ENCODE data around the gene DDB1. TPM values are rescaled to one million over a fixed set of nuclear protein-coding genes. Genes with fewer than 3 reads are reported as not detected.

DDB1 gene
- total RNA-seq, 2 experiments from 2014 or later = 222 to 223 TPM

GRCh38 chr11:61307354-61307753 lies 25.6 kb downstream of the DDB1 start:
- Mint-ChIP-seq H3K27ac (no peak overlapping the region), H3K4me3 (no peak overlapping the region), H3K36me3 (peaks cover 32% of the 10 kb centered on the region), H3K27me3 (no peaks in the 10 kb centered on the region), H3K9me3 (no peaks in the 10 kb centered on the region), H3K4me1 (ENCODE audit: low read depth) (no peaks in the 10 kb centered on the region)
- no peak for DNase-seq
- ChIA-PET POLR2A (no interaction called here), CTCF (interaction anchor here (2.2 kb wide), 1 partner anchor 78 kb away, joined by 9 read pairs; no protein-coding TSS in a partner anchor)
- intact Hi-C loops (cut with micrococcal nuclease) = no loop called here

DNA sequence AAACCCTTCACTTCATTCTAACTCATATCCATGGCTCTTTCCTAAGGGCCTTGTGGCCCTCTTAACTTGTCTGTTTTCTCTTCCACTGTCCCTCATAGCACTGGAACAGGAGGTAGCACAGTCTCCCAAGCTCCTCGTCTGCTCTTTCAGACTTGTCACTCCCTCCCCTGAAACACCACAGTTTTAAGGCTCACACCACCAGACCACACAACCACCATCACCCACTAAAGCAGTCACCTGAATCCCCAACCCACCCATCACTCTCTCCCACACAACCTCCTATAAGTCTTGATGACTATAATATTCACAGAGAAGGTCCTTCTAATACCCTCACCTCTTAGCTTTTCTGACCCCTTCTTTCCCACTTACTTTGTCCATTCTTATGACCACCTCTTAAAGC lies 26.7 kb downstream of the DDB1 start:
- no peaks in the 10 kb centered on the region for H3K27me3 Mint-ChIP-seq
- ChIA-PET CTCF (interaction anchor here (1.2 kb wide), 1 partner anchor 12 kb away, joined by 3 read pairs; the partner anchor contains the start of gene VWCE), POLR2A (no interaction called here)
- peaks cover 32% of the 10 kb centered on the region for H3K36me3 Mint-ChIP-seq
- no peaks in the 10 kb centered on the region for H3K9me3 Mint-ChIP-seq
- H3K4me3 Mint-ChIP-seq = no peak overlapping the region
- H3K4me1 Mint-ChIP-seq (ENCODE audit: low read depth) = no peaks in the 10 kb centered on the region
- intact Hi-C loops (cut with micrococcal nuclease) = no loop called here
- H3K27ac Mint-ChIP-seq = no peak overlapping the region
- no peak for DNase-seq

- Mint-ChIP-seq H3K4me1 (ENCODE audit: low read depth) (no peaks in the 10 kb centered on the region), H3K9me3 (no peaks in the 10 kb centered on the region), H3K4me3 (no peak overlapping the region), H3K36me3 (peaks cover 38% of the 10 kb centered on the region), H3K27me3 (no peaks in the 10 kb centered on the region), H3K27ac (no peak overlapping the region)
- intact Hi-C loops (cut with micrococcal nuclease) = no loop called here
- no peak for DNase-seq
- ChIA-PET CTCF (no interaction called here), POLR2A (interaction anchor here (0.6 kb wide), 1 partner anchor 382 kb away, joined by 3 read pairs; no protein-coding TSS in a partner anchor)
Measured at GRCh38 chr11:61305417-61305816, 27.5 kb downstream of the DDB1 start.

- no peak for DNase-seq
- no peaks in the 10 kb centered on the region for H3K9me3 Mint-ChIP-seq
- ChIA-PET POLR2A (no interaction called here), CTCF (interaction anchor here (1.4 kb wide), 1 partner anchor 9 kb away, joined by 3 read pairs; the partner anchor contains the start of gene VWCE)
- peaks cover 8% of the 10 kb centered on the region for H3K4me1 Mint-ChIP-seq (ENCODE audit: low read depth)
- H3K27me3 Mint-ChIP-seq = no peaks in the 10 kb centered on the region
- no peak overlapping the region for H3K4me3 Mint-ChIP-seq
- H3K27ac Mint-ChIP-seq = no peak overlapping the region
- intact Hi-C loops (cut with micrococcal nuclease) = no loop called here
- peaks cover 34% of the 10 kb centered on the region for H3K36me3 Mint-ChIP-seq
Measured at GRCh38 chr11:61303725-61304124, 29.2 kb downstream of the DDB1 start.

GRCh38 chr11:61302550-61302949 lies 30.4 kb downstream of the DDB1 start:
- intact Hi-C loops (cut with micrococcal nuclease) = no loop called here
- ChIA-PET CTCF (no interaction called here), POLR2A (no interaction called here)
- H3K27me3 Mint-ChIP-seq = no peaks in the 10 kb centered on the region
- no peaks in the 10 kb centered on the region for H3K9me3 Mint-ChIP-seq
- H3K4me1 Mint-ChIP-seq (ENCODE audit: low read depth) = peaks cover 17% of the 10 kb centered on the region
- H3K36me3 Mint-ChIP-seq = peaks cover 41% of the 10 kb centered on the region
- no peak overlapping the region for H3K4me3 Mint-ChIP-seq
- DNase-seq = no peak
- no peak overlapping the region for H3K27ac Mint-ChIP-seq

DNA sequence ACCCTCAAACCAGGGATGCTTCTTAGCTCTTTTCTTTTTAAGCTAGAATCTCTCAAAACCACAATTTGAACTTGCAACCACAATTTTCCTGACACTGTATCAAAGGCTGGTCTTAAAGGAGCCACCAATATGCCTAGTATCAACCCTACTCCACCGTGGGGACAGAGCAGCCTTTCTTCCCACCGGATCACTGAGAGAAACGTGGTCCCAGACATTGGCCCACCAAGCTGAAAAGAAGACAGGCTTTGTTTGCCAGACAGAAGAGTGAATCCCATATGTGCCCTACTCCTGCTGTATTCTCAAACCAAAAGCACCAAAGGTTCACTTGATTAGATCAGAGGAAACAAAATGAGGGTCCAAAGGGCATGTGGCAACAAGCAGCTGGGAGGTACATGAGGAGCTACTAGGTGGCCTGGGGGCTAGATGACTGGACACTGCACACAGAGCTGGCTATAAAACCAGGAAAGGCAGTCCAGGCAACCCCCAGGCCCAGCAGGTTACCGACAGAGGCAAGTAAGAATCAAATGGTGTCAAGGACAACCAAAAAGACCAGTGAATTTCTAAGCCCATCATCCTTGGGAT lies 34.2 kb downstream of the DDB1 start:
- Mint-ChIP-seq H3K9me3 (no peaks in the 10 kb centered on the region), H3K4me1 (ENCODE audit: low read depth) (peaks cover 27% of the 10 kb centered on the region), H3K27ac (no peak overlapping the region), H3K27me3 (peaks cover 7% of the 10 kb centered on the region), H3K36me3 (peaks cover 38% of the 10 kb centered on the region), H3K4me3 (no peak overlapping the region)
- POLR2A ChIA-PET = no interaction called here
- intact Hi-C loops (cut with micrococcal nuclease) = no loop called here
- CTCF ChIA-PET = interaction anchor here (1.1 to 1.9 kb wide), 3 partner anchors 14 to 87 kb away, joined by 3 to 5 read pairs (median 3); no protein-coding TSS in a partner anchor
- no peak for DNase-seq

DNA sequence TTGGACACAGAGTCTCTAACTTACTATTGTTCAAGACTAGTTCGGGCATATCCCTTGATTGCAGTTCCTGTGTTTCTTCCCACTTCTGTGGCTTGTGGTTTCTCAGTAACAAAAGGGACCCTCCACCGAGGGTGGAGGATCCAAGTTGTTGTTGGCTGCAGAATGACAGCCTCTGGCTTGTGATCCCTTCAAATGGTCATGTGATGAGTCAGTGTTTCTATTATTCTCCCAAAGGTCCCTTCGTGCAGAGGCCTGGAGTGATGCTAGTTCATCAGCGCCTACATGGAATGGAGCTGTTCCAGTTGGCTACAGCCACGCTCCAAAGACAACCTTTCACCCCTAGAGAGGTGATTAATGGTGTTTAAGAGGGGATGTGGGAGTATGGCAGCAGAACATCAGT lies 35.2 kb downstream of the DDB1 start:
- POLR2A ChIA-PET = no interaction called here
- H3K27ac Mint-ChIP-seq = no peak overlapping the region
- no peak for DNase-seq
- CTCF ChIA-PET = no interaction called here
- intact Hi-C loops (cut with micrococcal nuclease) = no loop called here
- peaks cover 32% of the 10 kb centered on the region for H3K4me1 Mint-ChIP-seq (ENCODE audit: low read depth)
- peaks cover 34% of the 10 kb centered on the region for H3K36me3 Mint-ChIP-seq
- no peak overlapping the region for H3K4me3 Mint-ChIP-seq
- H3K9me3 Mint-ChIP-seq = no peaks in the 10 kb centered on the region
- H3K27me3 Mint-ChIP-seq = peaks cover 13% of the 10 kb centered on the region

GRCh38 chr11:61297341-61297740 lies 35.6 kb downstream of the DDB1 start:
- intact Hi-C loops (cut with micrococcal nuclease) = no loop called here
- Mint-ChIP-seq H3K27me3 (peaks cover 16% of the 10 kb centered on the region), H3K4me1 (ENCODE audit: low read depth) (peaks cover 32% of the 10 kb centered on the region), H3K4me3 (no peak overlapping the region), H3K36me3 (peaks cover 31% of the 10 kb centered on the region), H3K9me3 (no peaks in the 10 kb centered on the region), H3K27ac (no peak overlapping the region)
- CTCF ChIA-PET = interaction anchor here (1.6 kb wide), 1 partner anchor 89 kb away, joined by 3 read pairs; no protein-coding TSS in a partner anchor
- no peak for DNase-seq
- POLR2A ChIA-PET = no interaction called here

- ChIA-PET POLR2A (no interaction called here), CTCF (interaction anchor here (1.0 to 5.4 kb wide), 5 partner anchors 14 to 464 kb away, joined by 3 to 48 read pairs (median 10); no protein-coding TSS in a partner anchor)
- no peak for DNase-seq
- Mint-ChIP-seq H3K4me3 (no peak overlapping the region), H3K4me1 (ENCODE audit: low read depth) (peaks cover 32% of the 10 kb centered on the region), H3K9me3 (no peaks in the 10 kb centered on the region), H3K27me3 (peaks cover 19% of the 10 kb centered on the region), H3K27ac (no peak overlapping the region), H3K36me3 (peaks cover 18% of the 10 kb centered on the region)
- intact Hi-C loops (cut with micrococcal nuclease) = no loop called here
Measured at GRCh38 chr11:61295596-61295926, 37.3 kb downstream of the DDB1 start.

GRCh38 chr11:61294717-61295595 lies 37.9 kb downstream of the DDB1 start, which contains the start of gene VWCE:
Gene VWCE, minus strand, starts transcription at chr11:61295316. Its CDS starts 279 bp downstream, at chr11:61295037.
- intact Hi-C loops (cut with micrococcal nuclease) = loop anchor here (1.0 kb wide), 1 partner anchor 41 kb away; no protein-coding TSS in a partner anchor
- H3K27me3 Mint-ChIP-seq = peaks cover 19% of the 10 kb centered on the region
- DNase-seq = peak; percentile 81
- no peaks in the 10 kb centered on the region for H3K9me3 Mint-ChIP-seq
- peak within 1 kb of the TSS; percentile 72 for H3K4me3 Mint-ChIP-seq
- H3K4me1 Mint-ChIP-seq (ENCODE audit: low read depth) = peaks cover 32% of the 10 kb centered on the region
- peaks cover 15% of the 10 kb centered on the region for H3K36me3 Mint-ChIP-seq
- CTCF ChIA-PET = interaction anchor here (0.6 to 5.4 kb wide), 10 partner anchors 9 to 464 kb away, joined by 3 to 48 read pairs (median 6); no protein-coding TSS in a partner anchor
- POLR2A ChIA-PET = interaction anchor here (0.6 to 1.9 kb wide), 3 partner anchors 26 to 41 kb away, joined by 3 to 6 read pairs (median 3); no protein-coding TSS in a partner anchor
- no peak within 1 kb of the TSS for H3K27ac Mint-ChIP-seq

GRCh38 chr11:61293867-61294716 lies 38.8 kb downstream of the DDB1 start:
- intact Hi-C loops (cut with micrococcal nuclease) = loop anchor here (1.0 kb wide), 1 partner anchor 40 kb away; no protein-coding TSS in a partner anchor
- Mint-ChIP-seq H3K36me3 (peaks cover 15% of the 10 kb centered on the region), H3K9me3 (no peaks in the 10 kb centered on the region), H3K27ac (peak overlapping the region; percentile 18), H3K27me3 (peaks cover 19% of the 10 kb centered on the region), H3K4me3 (peak overlapping the region; percentile 72), H3K4me1 (ENCODE audit: low read depth) (peaks cover 27% of the 10 kb centered on the region)
- peak; percentile 42 for DNase-seq
- ChIA-PET CTCF (interaction anchor here (0.7 to 5.4 kb wide), 9 partner anchors 10 to 463 kb away, joined by 3 to 48 read pairs (median 6); no protein-coding TSS in a partner anchor), POLR2A (interaction anchor here (0.7 to 1.9 kb wide), 4 partner anchors 25 to 68 kb away, joined by 3 to 6 read pairs (median 4); partner anchors contain the start of genes CYB561A3 and TMEM138)

Measured in activated CD4-positive, alpha-beta memory T cell treated with anti-CD3 and anti-CD28 coated beads for 36 hours (primary cell).